NCI-H1417 treated with DMSO at 0.1 percent for 48 hours (cell line): ENCODE data around the gene UNC13C.

Experiments
- DNase-seq: peaks from one replicate; lab custom pipeline; 2025; lab: John Stamatoyannopoulos, UW

Gene UNC13C

GRCh38 chr15:54660356-54660755, 682.1 kb downstream of the UNC13C start:
- DNase-seq = no peak

GRCh38 chr15:54675241-54675640, 697.0 kb downstream of the UNC13C start:
- no peak for DNase-seq

GRCh38 chr15:54681584-54681983, 703.3 kb downstream of the UNC13C start:
- no peak for DNase-seq
